ENCODE results near the gene ATP6V1F.

The ATP6V1F gene

DNA sequence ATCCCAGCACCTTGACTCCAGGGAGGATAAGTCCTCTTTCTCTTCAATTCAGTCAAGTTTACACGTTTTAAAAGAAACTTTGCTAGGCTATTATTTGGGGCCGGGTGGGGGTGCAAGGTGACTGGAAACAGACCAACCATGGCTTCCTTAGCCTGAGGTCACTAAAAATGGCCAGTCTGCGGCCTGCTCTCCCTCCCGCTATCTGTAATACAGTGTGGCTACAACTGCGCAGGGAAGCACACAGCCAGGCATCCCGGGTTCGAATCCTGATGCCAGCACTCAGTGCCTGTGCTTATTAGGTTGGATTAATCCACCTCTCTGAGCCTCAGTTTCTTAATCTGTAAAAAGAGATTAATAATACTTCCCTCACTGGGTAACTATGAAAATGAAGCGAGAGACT lies 19.5 kb downstream of the ATP6V1F start:
- DNase-seq (ENCODE audit: low spot score) = peak; percentile 17

DNA sequence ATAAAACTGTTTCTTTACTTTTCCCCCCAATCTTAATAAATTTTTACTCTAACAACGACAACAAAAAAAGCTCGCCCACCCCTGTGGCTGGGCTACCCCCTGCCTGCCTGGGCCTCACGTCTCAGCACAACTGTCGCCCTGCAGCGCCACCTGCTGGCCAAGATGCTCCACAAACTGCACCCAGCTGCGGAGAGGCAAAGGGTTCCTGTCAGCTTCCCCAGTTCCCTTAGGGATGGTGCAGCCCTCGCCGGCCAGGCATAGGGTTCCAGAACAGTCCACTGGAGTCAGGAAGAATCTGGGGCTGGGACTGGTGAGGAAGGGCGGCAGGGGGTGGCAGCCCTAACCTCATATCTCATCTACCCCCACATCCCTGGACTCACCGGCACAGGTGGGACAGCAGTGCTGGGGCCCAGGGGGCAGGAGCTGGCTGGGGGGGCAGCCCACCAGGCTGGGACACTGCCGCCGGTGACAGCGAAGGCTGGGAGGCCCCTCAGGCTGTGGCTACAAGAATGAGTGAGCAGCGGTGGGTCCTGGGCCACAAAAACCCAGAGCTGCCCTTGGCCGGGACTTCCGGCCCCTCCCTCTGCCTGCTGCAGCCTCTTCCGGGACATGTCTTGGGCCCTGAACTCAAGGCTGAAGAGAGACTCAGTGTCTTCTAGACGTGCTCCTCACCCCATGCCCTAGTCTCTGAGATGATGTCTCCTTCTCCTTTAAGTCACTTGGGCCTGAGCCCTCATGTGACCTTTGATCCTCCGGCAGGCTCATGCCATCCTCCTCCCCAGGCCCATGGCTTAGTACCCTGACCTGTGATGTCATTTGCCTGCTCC lies 21.2 kb downstream of the ATP6V1F start:
- peak; percentile 91 for DNase-seq (ENCODE audit: low spot score)

DNA sequence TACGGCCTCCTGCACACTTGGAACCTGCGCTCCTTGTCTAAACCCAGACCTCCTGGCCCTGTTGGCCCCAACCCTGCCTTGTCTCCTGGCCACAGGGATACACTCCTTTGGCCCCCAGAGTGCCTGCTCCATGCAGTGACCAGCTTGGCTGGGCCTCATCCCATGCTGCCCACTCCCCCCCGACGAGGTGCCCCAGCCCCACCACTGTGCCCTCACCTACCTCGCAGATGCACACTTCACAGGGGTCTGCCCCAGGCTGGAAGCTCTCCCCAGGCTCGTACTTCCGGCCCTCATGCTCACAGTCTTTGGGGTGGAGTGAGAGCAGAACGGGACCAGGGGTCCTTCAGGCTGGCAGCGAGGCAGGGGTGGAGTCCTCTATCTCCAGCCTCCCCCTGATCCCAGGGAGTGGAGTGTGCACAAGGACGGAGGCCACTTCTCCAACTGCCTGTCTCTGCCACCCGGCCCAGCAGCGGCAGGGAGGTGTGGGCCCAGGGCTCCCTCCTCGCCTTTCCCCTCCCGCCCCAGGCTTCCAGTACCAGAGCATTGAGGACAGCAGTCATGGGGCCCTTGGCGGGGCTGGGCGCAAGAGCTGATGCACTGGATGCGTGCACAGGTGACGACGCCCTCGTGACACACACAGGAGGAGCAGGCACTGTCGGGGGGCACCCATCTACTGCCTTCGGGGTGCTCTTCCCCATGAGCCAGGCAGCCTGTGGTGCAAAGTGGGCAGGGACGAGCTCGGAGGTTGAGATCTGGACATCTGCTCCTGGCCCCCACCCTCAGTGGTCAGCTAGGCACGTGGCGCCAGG lies 22.1 kb downstream of the ATP6V1F start:
- DNase-seq (ENCODE audit: low spot score) = peak; percentile 43

DNA sequence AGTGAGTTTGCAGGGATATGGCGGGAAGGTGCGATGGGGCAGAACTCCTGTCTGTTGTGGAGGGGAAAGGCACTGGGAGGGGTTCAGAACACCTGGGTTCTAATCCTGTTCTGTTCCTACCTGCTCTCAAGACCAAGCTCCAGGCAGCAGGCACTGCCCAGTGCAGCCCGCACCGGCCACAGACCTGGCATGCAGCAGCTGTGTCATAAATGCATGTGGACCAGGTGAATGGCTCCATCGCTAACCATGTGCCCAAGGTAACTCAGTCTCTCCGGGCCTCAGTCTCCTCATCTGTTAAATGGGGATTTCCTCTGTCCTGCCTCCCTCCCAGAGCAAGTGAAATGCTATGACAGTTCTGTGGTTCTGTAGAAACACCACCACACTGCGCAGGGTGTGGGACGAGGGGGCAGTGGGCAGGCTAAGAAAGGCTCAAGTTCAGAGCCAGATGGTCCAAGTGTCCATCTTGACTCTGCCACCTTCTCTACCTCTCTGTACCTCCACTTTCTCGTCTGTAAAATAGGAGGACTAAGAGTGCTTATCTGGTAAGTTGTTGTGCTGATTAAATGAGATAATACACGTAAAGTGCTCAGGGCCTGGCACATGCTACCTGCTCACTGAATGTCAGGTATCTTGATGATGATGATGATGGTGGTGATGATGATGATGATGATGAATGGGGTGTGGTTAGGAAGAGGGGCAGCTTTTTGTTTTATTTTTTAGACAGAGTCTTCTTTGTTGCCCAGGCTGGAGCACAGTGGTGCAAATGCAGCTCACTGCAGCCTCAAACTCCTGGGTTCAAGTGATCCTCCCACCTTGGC lies 22.9 kb downstream of the ATP6V1F start:
- DNase-seq (ENCODE audit: low spot score) = peak; percentile 18

DNA sequence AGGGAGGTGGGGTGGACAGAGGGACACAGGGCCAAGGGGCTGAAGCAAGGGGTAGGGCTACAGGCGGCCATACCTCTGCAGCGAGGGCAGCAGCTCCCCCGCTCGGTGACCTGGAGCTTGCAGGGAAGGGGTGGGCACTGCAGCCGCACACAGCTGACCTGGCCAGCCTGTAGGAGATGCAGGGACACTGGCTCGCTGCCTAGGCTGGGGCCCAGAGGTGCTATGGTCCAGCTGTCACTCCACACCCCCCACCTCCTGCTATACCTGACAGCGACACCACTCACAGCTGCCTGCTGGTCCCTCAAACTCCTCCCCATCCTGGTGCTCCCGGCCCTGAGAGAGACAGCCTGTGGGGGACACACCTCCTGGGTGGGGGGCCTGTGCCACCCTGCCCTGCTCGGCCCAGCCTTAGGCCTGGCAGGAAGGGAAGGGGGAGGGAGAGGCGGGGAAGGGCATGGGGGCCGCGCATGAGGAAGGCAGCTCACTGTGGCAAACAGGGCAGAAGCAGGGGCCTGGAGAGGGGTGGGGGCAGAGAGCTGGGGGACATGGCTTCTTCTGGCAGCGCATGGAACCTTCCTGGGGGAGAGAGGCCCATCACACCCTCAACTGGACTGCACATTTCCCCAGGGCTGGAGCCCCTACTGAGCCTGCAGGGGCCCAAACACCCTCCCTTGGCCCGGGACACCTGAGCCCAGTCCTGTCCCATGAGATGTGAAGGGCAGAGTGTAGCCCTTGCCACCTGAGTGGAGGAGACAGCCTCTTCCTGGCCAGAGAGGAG lies 23.9 kb downstream of the ATP6V1F start:
- peak; percentile 32 for DNase-seq (ENCODE audit: low spot score)

DNA sequence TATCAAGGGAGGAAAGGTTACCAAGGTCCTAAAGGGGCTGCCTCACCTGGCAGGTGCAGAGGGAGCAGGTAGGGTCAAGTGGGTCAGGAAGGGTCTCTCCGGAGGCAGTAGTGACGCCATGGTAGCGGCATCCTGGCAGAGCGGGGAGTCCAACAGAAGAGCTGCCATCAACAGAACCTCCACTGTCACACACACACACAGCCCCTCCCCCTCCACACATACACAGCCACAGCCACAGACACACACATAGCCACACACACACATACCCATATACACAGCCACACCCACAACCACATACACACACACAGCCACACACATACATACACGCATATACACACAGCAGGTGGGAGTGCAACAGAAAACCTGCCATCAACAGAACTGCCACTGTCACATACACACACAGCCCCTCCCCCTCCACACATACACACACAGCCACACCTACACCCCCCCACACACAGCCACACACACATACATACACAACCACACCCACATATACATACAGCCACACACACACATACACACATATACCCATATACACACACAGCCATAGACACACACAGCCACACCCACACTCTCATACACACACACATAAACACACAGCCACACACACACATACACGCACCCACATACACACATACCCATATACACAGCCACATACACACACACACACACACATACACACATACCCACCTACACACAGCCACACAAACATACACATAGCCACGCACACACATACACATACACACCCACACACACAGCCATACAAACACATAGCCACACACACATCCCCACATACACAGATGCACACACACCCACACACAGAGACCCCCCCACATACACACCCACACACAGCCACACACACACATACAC lies 24.7 kb downstream of the ATP6V1F start:
- DNase-seq (ENCODE audit: low spot score) = no peak

DNA sequence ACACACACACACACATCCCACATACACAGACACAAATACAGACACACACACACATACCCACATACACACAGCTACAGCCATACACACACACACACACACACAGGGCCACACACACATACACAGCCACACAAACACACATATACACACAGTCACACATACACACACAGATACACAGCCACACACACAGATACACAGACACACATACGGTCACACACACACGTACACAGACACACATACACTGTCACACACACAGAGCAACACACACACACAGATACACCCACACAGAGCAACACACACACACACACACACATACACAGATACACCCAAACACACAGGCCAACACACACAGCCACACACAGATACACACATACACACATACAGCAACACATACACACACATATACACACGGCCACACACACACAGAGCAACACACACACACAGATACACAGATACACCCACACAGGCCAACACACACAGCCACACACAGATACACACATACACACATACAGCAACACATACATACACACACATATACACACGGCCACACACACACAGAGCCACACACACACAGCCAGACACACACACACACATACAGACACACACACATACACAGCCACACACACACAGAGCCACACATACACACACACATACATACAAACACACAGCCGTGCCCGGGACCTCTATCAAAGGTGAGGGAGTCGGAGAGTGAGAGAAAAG lies 25.5 kb downstream of the ATP6V1F start:
- DNase-seq (ENCODE audit: low spot score) = no peak

DNA sequence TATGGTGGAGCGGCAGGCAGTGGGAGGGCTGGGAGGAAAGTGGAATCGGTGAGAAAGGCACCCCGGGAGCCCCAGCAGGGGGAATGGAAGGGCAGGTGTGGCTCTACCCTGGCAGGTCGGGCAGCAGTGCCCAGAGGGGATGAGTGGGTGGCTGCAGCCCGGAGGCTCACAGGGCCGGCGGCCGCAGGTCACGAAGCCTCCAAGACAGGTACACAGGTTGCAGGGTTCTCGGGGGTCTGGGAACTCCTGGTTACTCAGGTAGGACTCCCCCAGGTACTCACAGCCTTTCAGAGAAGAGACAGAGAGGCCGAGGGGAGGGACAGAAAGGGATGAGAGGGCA lies 26.1 kb downstream of the ATP6V1F start:
- DNase-seq (ENCODE audit: low spot score) = peak; percentile 25

DNA sequence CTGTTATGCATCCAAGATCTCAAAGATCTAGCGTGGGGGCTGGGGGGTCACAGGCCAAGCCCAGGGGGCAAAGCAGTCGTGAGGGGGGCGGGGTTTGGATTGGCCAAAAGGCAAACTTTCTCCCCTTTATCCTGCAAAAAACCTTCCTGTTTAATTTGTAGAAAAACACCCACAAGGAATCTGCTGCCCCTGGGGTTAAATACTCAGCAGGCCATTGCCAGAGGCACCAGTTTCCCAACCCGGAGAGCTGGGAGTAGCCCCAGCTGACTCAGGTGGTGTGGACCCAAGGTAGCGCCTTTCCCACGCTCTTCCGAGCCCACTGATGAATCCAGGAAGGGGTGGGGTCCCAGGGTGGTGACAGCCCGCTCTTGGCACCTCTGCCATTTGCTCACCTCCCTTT lies 26.5 kb downstream of the ATP6V1F start:
- peak; percentile 22 for DNase-seq (ENCODE audit: low spot score)

DNA sequence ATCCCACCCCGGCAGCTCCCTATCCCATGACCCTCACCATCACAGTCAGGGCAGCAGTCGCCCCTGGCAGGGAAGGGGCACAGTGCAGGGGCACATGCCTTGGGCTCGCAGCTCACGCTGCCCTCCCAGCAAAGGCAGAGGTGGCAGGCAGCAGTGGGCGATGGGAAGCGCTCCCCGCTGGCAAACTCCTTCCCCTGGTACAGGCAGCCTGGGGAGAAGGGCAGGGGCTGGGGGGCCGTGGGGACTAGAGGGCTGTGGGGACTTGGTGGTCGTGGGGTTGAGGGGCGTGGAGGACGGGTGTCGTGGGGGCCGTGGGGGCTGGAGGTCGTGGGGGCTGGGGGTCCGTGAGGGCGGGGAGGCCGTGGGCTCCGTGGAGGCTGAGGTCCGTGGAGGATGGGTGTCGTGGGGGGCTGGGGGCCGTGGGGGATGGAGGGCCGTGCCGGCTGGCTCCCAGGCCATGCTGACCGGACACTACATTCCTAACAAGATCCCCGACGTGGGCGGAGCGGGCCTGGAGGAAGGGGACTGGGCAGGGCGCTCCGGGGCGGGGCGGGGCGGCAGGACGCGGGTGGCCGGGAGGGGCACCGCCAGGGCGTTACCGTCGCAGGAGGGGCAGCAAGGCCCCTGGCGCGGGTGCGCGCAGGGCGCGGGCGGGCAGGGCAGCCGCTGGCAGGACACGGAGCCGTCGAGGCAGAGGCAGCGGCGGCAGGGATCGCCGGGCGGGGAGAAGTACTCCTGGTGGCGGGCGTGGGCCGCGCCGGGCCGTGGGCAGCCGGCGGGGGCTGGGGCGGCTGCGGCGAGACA lies 27.9 kb downstream of the ATP6V1F start:
- DNase-seq (ENCODE audit: low spot score) = no peak

DNA sequence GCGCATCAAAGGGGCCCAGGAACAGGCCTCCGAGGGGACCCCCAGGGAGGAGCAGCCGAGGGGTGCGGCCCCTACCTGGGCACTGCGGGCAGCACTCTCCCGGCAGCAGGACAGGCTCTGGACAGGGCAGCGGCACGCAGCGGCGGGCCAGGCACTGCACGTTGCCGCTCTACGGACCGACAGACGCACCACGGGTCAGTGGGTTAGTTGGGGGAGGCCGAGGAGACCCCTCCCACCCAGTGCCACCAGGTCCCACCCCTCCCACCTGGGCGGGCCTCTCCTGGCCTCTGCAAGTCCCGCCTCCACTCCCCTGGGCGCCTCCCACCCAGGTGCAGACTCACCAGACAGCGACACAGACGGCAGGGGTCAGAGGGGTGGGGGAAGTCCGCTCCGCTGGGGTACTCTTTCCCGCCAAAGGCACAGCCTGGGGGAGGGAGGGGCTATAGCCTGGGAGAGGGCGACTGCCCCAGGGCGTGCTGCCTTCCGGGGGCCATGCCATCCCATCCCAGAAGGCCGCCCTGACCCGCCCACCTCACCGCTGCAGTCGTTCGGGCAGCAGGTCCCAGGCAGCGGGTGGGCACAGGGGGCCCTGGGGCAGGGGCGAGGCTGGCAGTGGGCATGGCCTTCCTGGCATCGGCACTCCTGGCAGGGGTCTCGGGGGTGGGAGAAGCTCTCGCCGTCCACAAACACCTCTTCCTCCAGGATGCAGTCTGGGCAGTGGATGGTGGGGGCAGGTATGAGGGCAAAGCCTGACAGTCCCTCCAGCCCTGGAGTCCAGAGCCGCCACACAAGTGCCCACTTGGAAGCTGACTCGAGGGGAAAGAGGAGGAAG lies 28.7 kb downstream of the ATP6V1F start:
- no peak for DNase-seq (ENCODE audit: low spot score)

DNA sequence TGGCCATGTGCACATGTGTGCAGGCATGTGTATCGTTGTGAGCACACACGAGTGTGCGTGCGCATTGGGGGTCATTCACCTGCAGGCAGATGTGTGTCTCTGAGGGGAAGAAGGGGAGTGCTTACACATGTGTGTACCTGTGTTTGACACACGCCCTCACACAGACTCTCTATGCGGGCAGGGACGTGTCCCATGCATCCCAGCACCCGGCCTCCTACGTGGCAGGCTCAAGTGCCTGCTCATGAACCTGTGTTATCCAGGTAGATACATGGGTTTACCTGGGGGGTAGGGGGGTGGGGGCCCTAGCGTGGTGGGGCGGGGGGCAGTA lies 29.2 kb downstream of the ATP6V1F start:
- no peak for DNase-seq (ENCODE audit: low spot score)

DNA sequence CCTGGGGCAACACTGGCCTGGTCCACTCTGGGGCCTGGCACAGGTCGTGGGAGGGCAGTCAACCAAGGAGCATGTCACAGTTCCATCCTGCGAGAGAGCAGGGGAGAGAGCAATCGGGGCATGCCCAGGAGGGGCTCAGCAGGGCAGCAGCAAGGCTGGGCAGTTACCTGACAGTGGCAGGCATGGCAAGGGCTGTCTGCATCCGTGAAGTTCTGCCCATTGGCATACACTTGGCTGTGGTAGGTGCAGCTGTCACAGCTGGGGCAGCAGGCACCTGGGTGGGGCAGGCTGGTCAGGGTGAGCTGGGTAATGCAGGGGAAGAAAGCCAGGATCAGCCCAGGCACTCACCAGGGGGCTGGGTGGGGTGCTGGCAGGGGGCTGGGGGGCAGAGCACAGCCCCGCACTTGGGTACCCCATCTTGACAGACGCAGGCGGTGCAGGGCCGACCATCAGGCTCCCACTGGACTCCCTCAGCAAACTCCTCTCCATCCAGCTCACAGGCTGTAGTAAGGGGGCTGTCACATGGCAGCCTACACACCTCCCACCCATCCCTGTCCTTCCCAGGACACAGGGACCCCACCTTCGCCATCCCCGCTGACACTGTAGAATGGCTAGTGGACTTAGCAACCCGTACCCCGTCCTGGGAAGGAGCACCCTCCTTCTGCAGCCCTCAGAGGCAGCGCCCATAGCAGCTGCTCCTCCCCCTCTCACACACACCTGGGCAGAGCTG lies 30.0 kb downstream of the ATP6V1F start:
- no peak for DNase-seq (ENCODE audit: low spot score)

DNA sequence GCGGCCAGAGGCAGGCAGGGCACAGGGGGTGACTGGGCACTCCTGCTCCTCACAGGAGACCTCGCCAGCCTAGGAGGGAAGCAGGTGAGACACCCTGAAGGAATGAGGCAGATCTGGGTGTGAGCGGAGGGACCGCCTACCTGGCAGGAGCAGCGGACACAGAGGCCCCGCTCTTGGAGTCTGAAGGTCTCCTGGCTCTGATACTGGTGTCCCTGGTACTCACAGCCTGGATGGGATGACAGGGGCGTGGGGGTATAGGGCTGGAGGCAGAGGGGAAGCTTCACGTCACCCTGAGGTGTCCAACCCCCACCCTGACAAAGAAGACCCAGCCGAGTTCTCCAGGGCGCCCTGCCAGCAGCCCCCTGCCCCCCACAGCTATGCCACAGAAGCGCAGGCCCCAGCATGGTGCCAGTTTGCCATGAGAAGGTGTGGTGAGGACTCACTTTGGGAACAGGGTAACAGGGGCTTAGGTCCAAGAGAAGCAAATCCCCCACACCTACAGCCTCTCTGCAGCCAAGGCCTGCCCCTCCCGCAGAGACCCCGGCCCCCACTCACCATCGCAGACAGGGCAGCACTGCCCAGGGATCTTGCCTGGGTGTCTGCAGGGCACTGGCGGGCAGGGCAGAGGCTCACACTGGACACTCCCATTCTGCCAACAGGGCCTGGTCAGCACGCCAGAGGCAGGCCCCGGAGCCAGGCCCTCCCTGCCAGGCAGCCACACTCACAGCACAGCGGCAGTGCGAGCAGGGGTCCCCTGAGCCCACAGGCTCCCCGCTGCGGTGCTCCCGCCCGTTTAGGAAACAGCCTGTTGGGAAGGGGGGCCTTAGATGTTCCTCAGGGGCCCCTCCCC lies 30.8 kb downstream of the ATP6V1F start:
- DNase-seq (ENCODE audit: low spot score) = no peak

DNA sequence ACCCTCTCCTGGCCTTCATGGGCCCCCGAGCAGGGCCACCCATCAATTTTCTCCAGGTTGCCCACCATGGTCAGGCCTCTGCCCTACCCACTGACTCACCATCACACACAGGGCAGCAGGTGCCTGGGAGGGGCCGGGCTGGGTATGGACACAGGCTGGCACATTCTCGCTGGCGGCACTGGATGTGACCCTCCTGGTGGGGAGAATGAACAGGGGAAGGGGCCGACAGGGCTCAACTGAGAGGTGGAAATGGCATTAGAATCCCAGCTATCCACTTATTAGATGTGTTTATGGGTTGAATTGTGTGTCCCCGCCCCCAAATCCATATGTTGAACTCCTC lies 31.4 kb downstream of the ATP6V1F start:
- no peak for DNase-seq (ENCODE audit: low spot score)

DNA sequence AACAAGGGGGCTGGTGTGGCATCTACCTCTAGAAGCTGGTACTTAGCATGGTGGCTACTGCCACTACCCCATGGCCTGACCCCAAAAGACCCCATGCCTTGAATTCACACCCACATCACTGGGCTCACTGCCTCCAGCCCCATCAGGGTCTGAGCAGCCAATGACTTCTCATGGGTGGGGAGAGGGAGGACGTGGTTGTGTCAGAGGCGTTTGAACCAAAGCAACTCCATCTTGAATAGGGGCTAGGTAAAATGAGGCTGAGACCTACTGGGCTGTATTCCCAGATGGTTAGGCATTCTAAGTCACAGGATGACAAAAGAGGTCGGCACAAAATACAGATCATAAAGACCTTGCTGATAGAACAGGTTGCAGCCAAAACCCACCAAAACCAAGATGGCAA lies 32.7 kb downstream of the ATP6V1F start:
- DNase-seq (ENCODE audit: low spot score) = no peak

DNA sequence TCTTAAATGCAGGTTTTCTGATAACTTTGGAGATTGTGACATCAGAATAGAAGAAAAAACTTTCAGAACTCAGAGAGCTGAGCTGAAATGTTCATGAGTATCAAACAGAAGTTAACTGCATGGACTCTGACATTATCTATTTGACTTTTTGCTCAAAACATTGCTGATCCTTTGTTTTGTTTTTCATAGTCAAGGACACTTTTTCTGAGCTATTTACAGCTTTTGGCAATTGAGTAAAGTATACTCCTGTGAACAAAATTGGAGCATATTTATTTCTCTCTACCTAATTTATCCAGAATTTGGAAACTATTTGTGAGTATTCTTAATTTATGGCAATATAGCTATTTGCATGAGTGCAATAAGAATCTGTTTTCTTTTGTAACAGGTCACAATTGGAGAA lies 36.7 kb downstream of the ATP6V1F start:
- no peak for DNase-seq (ENCODE audit: low spot score)

All from D341Med (cell line).